AG10803 (cell line): ENCODE results near the gene WFIKKN1.

ENCODE experiments used
- DNase-seq: peaks from one replicate; pipeline ENCODE4 v3.0.0; 2010; ENCODE audit warnings: low read depth
- H3K4me3 ChIP-seq: 2 replicates; pipeline ENCODE4 v1.5.1; 2011; ENCODE audit warnings: mild to moderate bottlenecking, low read length, control low read depth
- TF ChIP-seq, protein P1 (sequence below): conservative IDR thresholded peaks from 2 replicates; pipeline ENCODE4 v1.5.1; 2011; ENCODE audit warnings: mild to moderate bottlenecking, low read length, control low read depth, inconsistent platforms

WFIKKN1 gene

DNA sequence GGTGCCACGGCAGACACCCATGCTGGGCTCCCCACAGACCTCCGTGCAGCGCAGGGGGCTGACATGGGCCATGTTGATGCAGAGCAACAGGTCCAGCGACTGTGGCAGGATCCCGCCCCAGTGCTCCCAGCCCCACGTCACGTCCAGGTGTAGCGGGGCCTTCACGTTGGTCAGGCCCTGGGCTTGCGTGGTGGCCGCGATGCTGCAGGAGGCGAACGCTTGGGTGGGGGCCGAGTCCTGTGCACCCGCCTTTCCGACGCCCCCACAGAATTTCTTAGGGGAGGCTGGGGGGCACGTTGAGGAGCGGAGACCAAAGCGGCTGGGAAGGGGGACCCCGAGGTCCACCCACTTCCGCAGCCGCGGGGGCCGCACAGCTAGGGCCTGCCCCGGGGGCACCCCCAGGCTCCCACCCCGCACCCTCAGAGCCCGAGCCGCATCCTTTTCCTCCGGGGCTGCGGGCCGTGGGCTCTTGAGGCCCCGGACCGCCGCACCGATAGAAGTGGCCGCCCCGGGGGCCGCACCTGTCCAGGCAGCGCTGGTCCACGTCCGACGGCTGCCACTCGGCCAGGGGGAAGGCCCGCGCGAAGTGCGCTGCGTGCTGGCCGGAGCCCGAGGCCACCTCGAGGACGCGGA is 4.9 kb downstream of the WFIKKN1 start:
- no peak for DNase-seq
- TF ChIP-seq, protein P1, sequence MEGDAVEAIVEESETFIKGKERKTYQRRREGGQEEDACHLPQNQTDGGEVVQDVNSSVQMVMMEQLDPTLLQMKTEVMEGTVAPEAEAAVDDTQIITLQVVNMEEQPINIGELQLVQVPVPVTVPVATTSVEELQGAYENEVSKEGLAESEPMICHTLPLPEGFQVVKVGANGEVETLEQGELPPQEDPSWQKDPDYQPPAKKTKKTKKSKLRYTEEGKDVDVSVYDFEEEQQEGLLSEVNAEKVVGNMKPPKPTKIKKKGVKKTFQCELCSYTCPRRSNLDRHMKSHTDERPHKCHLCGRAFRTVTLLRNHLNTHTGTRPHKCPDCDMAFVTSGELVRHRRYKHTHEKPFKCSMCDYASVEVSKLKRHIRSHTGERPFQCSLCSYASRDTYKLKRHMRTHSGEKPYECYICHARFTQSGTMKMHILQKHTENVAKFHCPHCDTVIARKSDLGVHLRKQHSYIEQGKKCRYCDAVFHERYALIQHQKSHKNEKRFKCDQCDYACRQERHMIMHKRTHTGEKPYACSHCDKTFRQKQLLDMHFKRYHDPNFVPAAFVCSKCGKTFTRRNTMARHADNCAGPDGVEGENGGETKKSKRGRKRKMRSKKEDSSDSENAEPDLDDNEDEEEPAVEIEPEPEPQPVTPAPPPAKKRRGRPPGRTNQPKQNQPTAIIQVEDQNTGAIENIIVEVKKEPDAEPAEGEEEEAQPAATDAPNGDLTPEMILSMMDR: no peak
- H3K4me3 ChIP-seq: peak overlapping the region; percentile 85

DNA sequence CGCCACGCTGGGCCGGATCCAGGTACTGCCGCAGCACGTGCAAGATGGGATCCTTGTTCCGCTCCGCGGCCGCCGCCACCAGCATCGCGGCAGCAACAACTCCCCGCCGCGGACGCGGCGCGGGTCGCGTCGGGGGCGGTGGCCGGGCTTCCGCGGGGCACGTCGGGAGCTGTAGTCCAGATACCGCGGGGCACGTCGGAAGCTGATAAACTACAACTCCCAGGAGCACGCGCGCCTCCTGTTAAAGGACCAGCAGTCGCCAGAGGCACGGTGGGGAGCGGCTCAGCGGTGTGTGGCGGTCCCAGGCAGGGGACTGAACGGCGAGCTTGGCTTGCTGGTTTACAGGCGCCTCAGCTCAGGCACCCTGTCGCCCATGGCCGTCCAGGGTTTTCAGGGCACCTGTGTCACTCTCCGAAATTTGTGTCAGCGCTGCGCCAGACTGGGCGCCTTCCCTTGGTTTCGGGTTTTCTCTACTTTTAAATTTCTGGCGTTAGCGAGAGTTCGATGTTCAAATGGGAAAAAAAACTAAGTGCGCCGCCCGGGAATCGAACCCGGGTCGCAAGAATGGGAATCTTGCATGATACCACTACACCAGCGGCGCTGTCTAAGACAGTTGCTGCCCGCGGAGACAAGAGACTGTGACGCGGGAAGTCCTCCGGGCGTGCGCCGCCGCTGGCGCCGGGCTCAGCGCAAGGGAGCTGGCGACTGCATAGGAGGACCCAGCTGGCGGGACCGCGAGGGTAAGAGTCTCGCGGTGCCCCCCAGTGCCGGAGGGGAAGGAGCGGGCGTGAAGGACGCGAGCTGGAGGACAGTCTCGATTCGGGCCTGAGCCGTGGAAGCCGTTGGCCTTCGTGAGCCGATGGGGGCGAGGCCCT is 5.7 kb downstream of the WFIKKN1 start, which contains the start of gene METTL26:
Gene METTL26, minus strand, starts transcription at position 100 of the 875 bp plus-strand sequence. Its CDS starts 15 bp downstream, at position 85.
- DNase-seq: peak; percentile 92
- TF ChIP-seq, protein P1: no peak
- H3K4me3 ChIP-seq: peak within 1 kb of the TSS; percentile 85

DNA sequence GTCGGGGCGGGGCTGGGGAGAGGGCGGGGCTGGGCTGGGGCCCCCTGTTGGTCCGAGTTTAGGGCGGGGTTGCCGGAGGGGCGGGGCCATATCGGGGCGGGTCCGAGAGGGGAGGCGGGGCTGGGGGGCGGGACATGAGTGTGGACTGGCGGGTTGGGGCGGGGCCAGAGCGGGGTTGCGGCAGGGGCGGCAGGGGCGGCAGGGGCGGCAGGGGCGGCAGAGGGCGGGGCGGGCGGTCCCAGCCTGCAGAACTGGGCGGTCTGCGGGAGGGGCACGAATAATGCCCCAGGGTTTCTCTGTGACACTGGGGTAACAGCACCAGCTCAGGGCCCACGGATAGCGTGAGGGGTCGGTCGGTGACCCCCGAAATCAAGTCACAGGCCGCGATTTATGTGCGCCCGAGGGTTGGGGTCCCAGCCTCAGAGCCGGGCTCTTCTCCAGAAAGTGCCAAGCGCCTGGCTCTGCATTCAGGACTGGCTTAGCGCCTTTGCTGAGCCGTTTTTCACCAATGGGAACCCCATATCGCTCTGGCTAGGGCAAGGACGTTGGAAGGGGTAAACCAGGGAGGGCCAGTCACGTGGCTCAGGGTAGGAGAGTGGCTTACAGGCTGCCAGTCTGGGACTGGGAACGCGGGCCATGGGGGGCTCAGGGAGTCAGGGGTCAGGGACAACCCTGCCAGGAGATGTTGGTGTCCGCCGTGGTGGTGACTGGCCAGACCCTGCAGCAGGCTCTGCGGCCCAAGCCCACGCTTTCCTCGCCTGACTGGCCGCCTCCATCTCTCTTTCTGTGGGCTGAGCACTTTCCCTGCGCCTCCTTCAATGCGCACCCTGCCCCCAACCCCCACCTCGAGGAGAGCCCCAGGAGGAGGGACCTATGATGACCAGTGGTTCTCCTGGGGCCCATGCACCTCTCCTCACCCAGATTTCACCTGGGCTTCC is 6.6 kb downstream of the WFIKKN1 start:
- DNase-seq: peak; percentile 86
- TF ChIP-seq, protein P1: no peak
- peak overlapping the region; percentile 85 for H3K4me3 ChIP-seq

DNA sequence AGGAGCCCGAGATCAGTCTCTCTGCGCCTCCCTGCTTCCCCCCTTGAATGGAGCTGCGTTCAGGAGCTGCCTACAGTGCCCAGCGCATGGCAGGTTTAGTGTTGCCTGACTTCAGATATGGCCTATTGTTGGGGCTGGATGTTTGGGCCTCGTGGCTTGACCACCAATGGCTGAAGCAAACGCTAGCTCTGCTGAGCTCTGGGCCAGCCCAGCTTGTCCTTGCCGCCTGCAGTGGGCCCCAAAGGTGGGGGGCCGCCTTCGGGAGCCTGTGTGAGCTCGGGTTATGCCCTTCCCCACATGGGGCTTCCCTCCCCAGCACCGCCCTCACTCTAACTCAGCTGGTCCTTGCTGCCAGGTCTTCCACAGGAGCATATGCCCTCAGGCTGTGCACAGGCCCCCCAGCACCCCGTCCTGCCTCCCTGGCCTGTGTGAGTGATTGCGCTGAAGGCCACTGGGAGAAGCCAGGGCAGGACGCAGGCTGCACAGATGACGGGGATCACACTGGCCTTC is 7.3 kb downstream of the WFIKKN1 start:
- no peak for DNase-seq
- TF ChIP-seq, protein P1: no peak
- no peak overlapping the region for H3K4me3 ChIP-seq

DNA sequence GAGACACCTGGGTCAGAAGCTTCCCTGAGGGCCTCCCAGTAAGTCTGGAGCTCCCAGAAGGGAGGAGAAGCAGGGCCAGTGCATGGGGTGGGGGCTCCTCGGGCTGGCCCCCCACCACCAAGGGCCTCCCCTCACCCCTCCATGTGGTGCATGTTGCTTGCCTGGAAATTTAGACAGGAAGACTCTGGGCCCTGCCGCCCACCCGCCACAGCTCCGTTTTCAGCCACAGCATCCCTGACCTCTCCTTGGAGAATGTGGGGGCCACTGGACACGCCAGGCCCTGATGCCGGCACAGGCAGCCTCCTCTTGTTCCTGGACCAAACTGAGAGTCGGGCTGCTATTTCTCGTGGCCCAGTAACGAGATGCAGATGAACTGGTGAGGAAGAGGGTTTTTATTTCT is 8.1 kb downstream of the WFIKKN1 start:
- TF ChIP-seq, protein P1: no peak
- no peak overlapping the region for H3K4me3 ChIP-seq
- no peak for DNase-seq

DNA sequence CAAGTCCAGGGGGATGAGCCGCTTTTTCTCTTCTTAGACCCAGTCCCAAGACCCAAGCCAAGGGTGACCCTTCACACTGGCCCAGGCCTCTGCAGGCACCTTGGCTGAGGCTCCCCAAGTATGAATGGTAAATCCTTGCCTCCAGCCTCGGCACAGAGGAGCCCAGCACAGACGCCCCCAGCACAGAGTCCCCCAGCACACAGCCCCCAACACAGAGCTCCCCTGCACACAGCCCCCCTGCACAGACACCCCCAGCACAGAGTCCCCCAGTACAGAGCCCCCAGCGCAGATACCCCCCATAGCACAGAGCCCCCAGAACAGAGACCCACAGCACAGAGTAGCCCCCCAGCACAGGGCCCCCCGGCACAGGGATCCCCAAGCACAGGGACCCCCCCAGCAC is 9.8 kb downstream of the WFIKKN1 start:
- no peak overlapping the region; the same call in 1 of the 2 replicates for H3K4me3 ChIP-seq
- DNase-seq: no peak
- TF ChIP-seq, protein P1: no peak
